B cell (primary cell): ENCODE measurements around the gene EPHB1. TPM values are rescaled to one million over a fixed set of nuclear protein-coding genes. Genes with fewer than 3 reads are reported as not detected.

ENCODE experiments used
- ATAC-seq: fragments of 200-7000 bp; cut with Tn5 transposase; one replicate; pipeline ENCODE4 v1.10.0; 2021; ENCODE audit warnings: low read depth, mild to moderate bottlenecking, moderate number of reproducible peaks, moderate library complexity
- CTCF ChIA-PET: fragments of 350-600 bp; sonication (Branson Sonifier 250); formaldehyde crosslinking; loops from one replicate; lab custom pipeline; 2021; ENCODE audit warnings: antibody characterized with exemption, inconsistent platforms; lab: Charles Lee
- POLR2A ChIA-PET: fragments of 350-600 bp; sonication (Branson Sonifier 250); formaldehyde crosslinking; loops from one replicate; lab custom pipeline; 2021; ENCODE audit warnings: antibody characterized with exemption; lab: Charles Lee
- DNase-seq: peaks from one replicate; pipeline ENCODE4 v3.0.0; 2013
- H2AFZ ChIP-seq: 2 replicates; pipeline ENCODE4 v1.6.1; 2012; ENCODE audit warnings: mild to moderate bottlenecking, low read depth, low read length; ENCODE audit not compliant: insufficient read depth, poor library complexity, severe bottlenecking
- H3K27ac ChIP-seq, 2 donors: 1 replicate in 1 of 2; 2 replicates in 1 of 2; pipeline ENCODE4 v1.5.1; 2012 to 2013; ENCODE audit warnings: low read length in 2 of 2, mild to moderate bottlenecking in 2 of 2, moderate library complexity in 1 of 2
- H3K27me3 ChIP-seq, 4 experiments: fragments of 200-600 bp in 1 of 4; sonication (generic) in 1 of 4; replicated peaks in 1 of 4; 1 replicate in 2 of 4; 2 replicates in 2 of 4; pipeline versions ENCODE4 v1.6.1 to v1.7.0; 2013 to 2016; ENCODE audit warnings: low read length in 3 of 4, mild to moderate bottlenecking in 2 of 4, mixed read lengths in 1 of 4, moderate library complexity in 1 of 4; ENCODE audit not compliant: insufficient read depth in 4 of 4, control insufficient read depth in 3 of 4; ENCODE audit errors: control extremely low read depth in 1 of 4
- H3K36me3 ChIP-seq, 2 experiments: replicated peaks in 1 of 2; 1 replicate in 1 of 2; 2 replicates in 1 of 2; pipeline versions ENCODE4 v1.6.1 to v1.7.1; 2013; ENCODE audit warnings: low read length in 1 of 2; ENCODE audit not compliant: insufficient read depth in 2 of 2, control insufficient read depth in 1 of 2; ENCODE audit errors: control extremely low read depth in 1 of 2, extremely low read depth in 1 of 2
- H3K4me1 ChIP-seq, 2 donors: fragments of 200-600 bp in 1 of 2; sonication (generic) in 1 of 2; 1 replicate in 1 of 2; 2 replicates in 1 of 2; pipeline versions ENCODE4 v1.5.1 to v1.6.1; 2013 to 2017; ENCODE audit warnings: low read length in 2 of 2; ENCODE audit not compliant: control insufficient read depth in 2 of 2, insufficient read depth in 2 of 2
- H3K4me2 ChIP-seq: replicated peaks from 2 replicates; pipeline ENCODE3; 2012; ENCODE audit warnings: mild to moderate bottlenecking, low read depth, low read length; ENCODE audit not compliant: poor library complexity, severe bottlenecking
- H3K4me3 ChIP-seq, 5 experiments: fragments of 200-600 bp in 1 of 5; sonication (generic) in 1 of 5; 1 replicate in 3 of 5; 2 replicates in 2 of 5; pipeline versions ENCODE4 v1.5.1 to v1.7.0; 2011 to 2016; ENCODE audit warnings: low read length in 4 of 5, mild to moderate bottlenecking in 4 of 5, low read depth in 2 of 5, control low read depth in 1 of 5, moderate library complexity in 1 of 5; ENCODE audit not compliant: insufficient read depth in 1 of 5; ENCODE audit errors: control extremely low read depth in 1 of 5, extremely low read depth in 1 of 5
- H3K79me2 ChIP-seq: fragments of 200-600 bp; sonication (generic); one replicate; pipeline ENCODE4 v1.6.0; 2016; ENCODE audit warnings: low read length; ENCODE audit not compliant: control insufficient read depth, insufficient read depth
- H3K9ac ChIP-seq: fragments of 200-600 bp; sonication (generic); 2 replicates; pipeline ENCODE4 v1.6.1; 2017; ENCODE audit warnings: mild to moderate bottlenecking, low read length, moderate library complexity
- H3K9me3 ChIP-seq, 3 donors: one replicate each; pipeline versions ENCODE4 v1.6.1 to v1.7.1; 2013; ENCODE audit warnings: low read length in 2 of 3; ENCODE audit not compliant: control insufficient read depth in 2 of 3, insufficient read depth in 1 of 3; ENCODE audit errors: control extremely low read depth in 1 of 3
- H4K20me1 ChIP-seq: 2 replicates; pipeline ENCODE4 v1.6.0; 2012; ENCODE audit warnings: mild to moderate bottlenecking, low read length; ENCODE audit not compliant: insufficient read depth, control insufficient read depth, poor library complexity, severe bottlenecking
- H3K27ac Mint-ChIP-seq: one replicate; pipeline ENCODE4 v1.8.0; 2021; ENCODE audit warnings: mixed read lengths
- H3K27me3 Mint-ChIP-seq: one replicate; pipeline ENCODE4 v1.8.0; 2021; ENCODE audit warnings: mixed read lengths
- H3K4me1 Mint-ChIP-seq: one replicate; pipeline ENCODE4 v1.8.0; 2021; ENCODE audit warnings: mixed read lengths
- H3K4me3 Mint-ChIP-seq: one replicate; pipeline ENCODE4 v1.8.0; 2021; ENCODE audit warnings: mixed read lengths
- H3K9me3 Mint-ChIP-seq: one replicate; pipeline ENCODE4 v1.8.0; 2022; ENCODE audit warnings: mixed read lengths; ENCODE audit not compliant: insufficient read depth
- CTCF ChIP-seq: fragments of 200-600 bp; IDR thresholded peaks from one replicate; pipeline ENCODE4 v1.8.0; 2022; ENCODE audit warnings: antibody characterized with exemption, mild to moderate bottlenecking
- EZH2 ChIP-seq: IDR thresholded peaks from 2 replicates; pipeline ENCODE4 v1.6.1; 2012; ENCODE audit warnings: borderline replicate concordance, low read depth, mild to moderate bottlenecking, moderate library complexity, low read length; ENCODE audit not compliant: insufficient read depth, poor library complexity, severe bottlenecking
- WGBS: methylation state at CpG from one replicate; pipeline ENCODE4 v1.1.5; 2013; ENCODE audit warnings: missing lambda C conversion rate; ENCODE audit not compliant: insufficient coverage; 5-methylcytosine and 5-hydroxymethylcytosine counted together
- intact Hi-C: fragments of 100-400 bp; cut with micrococcal nuclease; formaldehyde crosslinking; loops from one replicate; pipeline ENCODE4 v1.10.0; 2022
- polyA plus RNA-seq: library from polyadenylated mRNA; depleted of rRNA; stranded (reverse); fragments of >200 nt; gene quantifications from 2 replicates; pipeline ENCODE4 v1.2.3, GENCODE V29; 2012
- total RNA-seq, 2 donors: library from RNA; stranded (reverse); fragments of 120-200 nt in 1 of 2; gene quantifications; 1 replicate in 1 of 2; 2 replicates in 1 of 2; pipeline versions ENCODE4 v1.2.3 to v1.2.4, GENCODE V29; 2013 to 2022

The EPHB1 gene
- total and polyA plus RNA-seq, 2 donors (not counting 1 experiment from before 2014, with no cell fraction given): 0.01 TPM; not detected in 1

- WGBS: 96% methylated on average over 5 of the region's 7 CpGs
- Histone ChIP-seq H2AFZ (no peak overlapping the region), H3K36me3 (no peaks in the 10 kb centered on the region), H3K27me3 (no peaks in the 10 kb centered on the region), H3K79me2 (no peaks in the 10 kb centered on the region), H4K20me1 (no peaks in the 10 kb centered on the region), H3K9me3 (peaks cover 0 to 3% (median 0%) of the 10 kb centered on the region in 3 donors), H3K9ac (no peak overlapping the region), H3K27ac (no peak overlapping the region), H3K4me1 (no peaks in the 10 kb centered on the region), H3K4me3 (no peak overlapping the region), H3K4me2 (no peak overlapping the region)
- H3K4me1 Mint-ChIP-seq: no peaks in the 10 kb centered on the region
- TF ChIP-seq EZH2 (no peak), CTCF (no peak)
- ChIA-PET CTCF (no interaction called here), POLR2A (no interaction called here)
- ATAC-seq: no peak
- H3K27me3 Mint-ChIP-seq: peaks cover 5% of the 10 kb centered on the region
- H3K9me3 Mint-ChIP-seq: no peaks in the 10 kb centered on the region
- no peak overlapping the region for H3K4me3 Mint-ChIP-seq
- H3K27ac Mint-ChIP-seq: no peak overlapping the region
- intact Hi-C loops: no loop called here
- no peak for DNase-seq
These were observed 289.3 kb downstream of the EPHB1 start for GRCh38 chr3:135084405-135084804.

- no peaks in the 10 kb centered on the region for H3K27me3 ChIP-seq
- no peaks in the 10 kb centered on the region for H3K9me3 ChIP-seq
- no peaks in the 10 kb centered on the region for H4K20me1 ChIP-seq
- H3K27ac Mint-ChIP-seq: no peak overlapping the region
- no peak overlapping the region for H3K9ac ChIP-seq
- intact Hi-C loops: no loop called here
- no peak overlapping the region for H3K4me3 Mint-ChIP-seq
- H3K4me2 ChIP-seq: no peak overlapping the region
- ChIA-PET CTCF (no interaction called here), POLR2A (no interaction called here)
- no peak for ATAC-seq
- WGBS: 61% methylated on average over 3 of the region's 3 CpGs
- no peaks in the 10 kb centered on the region for H3K79me2 ChIP-seq
- H3K27me3 Mint-ChIP-seq: peaks cover 5% of the 10 kb centered on the region
- no peak overlapping the region for H3K4me3 ChIP-seq
- TF ChIP-seq EZH2 (no peak), CTCF (no peak)
- H3K9me3 Mint-ChIP-seq: no peaks in the 10 kb centered on the region
- H3K36me3 ChIP-seq: no peaks in the 10 kb centered on the region
- no peak overlapping the region for H3K27ac ChIP-seq
- no peak overlapping the region for H2AFZ ChIP-seq
- H3K4me1 ChIP-seq: no peaks in the 10 kb centered on the region
- DNase-seq: no peak
- H3K4me1 Mint-ChIP-seq: no peaks in the 10 kb centered on the region
These were observed 289.9 kb downstream of the EPHB1 start for GRCh38 chr3:135084976-135085375.
